ENCODE data around the gene MYADML2. TPM values are rescaled to one million over a fixed set of nuclear protein-coding genes. Genes with fewer than 3 reads are reported as not detected.

Gene MYADML2
- total and polyA plus RNA-seq, 11 donors: 0.19 to 11.2 (median 3.9) TPM

GRCh38 chr17:81903415-81903831, 43.6 kb downstream of the MYADML2 start:
- DNase-seq: peak in 2 of 5 donors; percentile 19 to 40
- Histone ChIP-seq H3K36me3 (peaks cover 0 to 61% (median 24%) of the 10 kb centered on the region in 9 donors), H3K27me3 (peaks cover 0 to 19% (median 0%) of the 10 kb centered on the region in 9 donors), H3K4me3 (no peak overlapping the region), H3K27ac (no peak overlapping the region), H3K4me1 (peaks cover 0 to 15% (median 7%) of the 10 kb centered on the region in 12 donors), H3K9me3 (no peaks in the 10 kb centered on the region)
- 93 to 100% (median 95%) methylated on average over 1 to 10 of the region's 10 CpGs for WGBS, 4 donors
- ATAC-seq: no peak
- no peak for TF ChIP-seq POLR2A (IDR thresholded peaks at IDR 0.05)
- TF ChIP-seq, protein P1, sequence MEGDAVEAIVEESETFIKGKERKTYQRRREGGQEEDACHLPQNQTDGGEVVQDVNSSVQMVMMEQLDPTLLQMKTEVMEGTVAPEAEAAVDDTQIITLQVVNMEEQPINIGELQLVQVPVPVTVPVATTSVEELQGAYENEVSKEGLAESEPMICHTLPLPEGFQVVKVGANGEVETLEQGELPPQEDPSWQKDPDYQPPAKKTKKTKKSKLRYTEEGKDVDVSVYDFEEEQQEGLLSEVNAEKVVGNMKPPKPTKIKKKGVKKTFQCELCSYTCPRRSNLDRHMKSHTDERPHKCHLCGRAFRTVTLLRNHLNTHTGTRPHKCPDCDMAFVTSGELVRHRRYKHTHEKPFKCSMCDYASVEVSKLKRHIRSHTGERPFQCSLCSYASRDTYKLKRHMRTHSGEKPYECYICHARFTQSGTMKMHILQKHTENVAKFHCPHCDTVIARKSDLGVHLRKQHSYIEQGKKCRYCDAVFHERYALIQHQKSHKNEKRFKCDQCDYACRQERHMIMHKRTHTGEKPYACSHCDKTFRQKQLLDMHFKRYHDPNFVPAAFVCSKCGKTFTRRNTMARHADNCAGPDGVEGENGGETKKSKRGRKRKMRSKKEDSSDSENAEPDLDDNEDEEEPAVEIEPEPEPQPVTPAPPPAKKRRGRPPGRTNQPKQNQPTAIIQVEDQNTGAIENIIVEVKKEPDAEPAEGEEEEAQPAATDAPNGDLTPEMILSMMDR (IDR thresholded peaks at IDR 0.05): no peak
- intact Hi-C loops (cut with DNase I): no loop called here

GRCh38 chr17:81902653-81903414, 44.2 kb downstream of the MYADML2 start:
- Histone ChIP-seq H3K9me3 (no peaks in the 10 kb centered on the region), H3K36me3 (peaks cover 0 to 61% (median 27%) of the 10 kb centered on the region in 9 donors), H3K4me1 (peaks cover 0 to 15% (median 7%) of the 10 kb centered on the region in 12 donors), H3K27me3 (peaks cover 0 to 19% (median 0%) of the 10 kb centered on the region in 9 donors), H3K4me3 (peak overlapping the region in 10 of 12 donors; percentile 23 to 49 (median 42)), H3K27ac (no peak overlapping the region)
- ATAC-seq: peak in 1 of 4 donors; percentile 1
- TF ChIP-seq, protein P1 (IDR thresholded peaks at IDR 0.05): no peak
- no peak for TF ChIP-seq POLR2A (IDR thresholded peaks at IDR 0.05)
- 42 to 75% (median 55%) methylated on average over 10 to 47 of the region's 47 CpGs for WGBS, 4 donors
- DNase-seq: peak in 3 of 5 donors; percentile 19 to 40 (median 26)
- intact Hi-C loops (cut with DNase I): no loop called here

GRCh38 chr17:81902023-81902652, 44.9 kb downstream of the MYADML2 start, which contains the start of gene NPB:
TSS of gene NPB (plus strand) at chr17:81902238. CDS start at chr17:81902278, 40 bp downstream.
- H3K9me3 ChIP-seq: no peaks in the 10 kb centered on the region
- peaks cover 0 to 62% (median 34%) of the 10 kb centered on the region in 9 donors for H3K36me3 ChIP-seq
- H3K4me1 ChIP-seq: peaks cover 0 to 15% (median 7%) of the 10 kb centered on the region in 12 donors
- DNase-seq: peak in 2 of 5 donors; percentile 30 to 66
- H3K27ac ChIP-seq: peak within 1 kb of the TSS in 1 of 12 donors; percentile 25
- peak in 3 of 4 donors; percentile 38 to 75 (median 55) for ATAC-seq
- peaks cover 0 to 19% (median 0%) of the 10 kb centered on the region in 9 donors for H3K27me3 ChIP-seq
- peak within 1 kb of the TSS in 10 of 12 donors; percentile 23 to 49 (median 42) for H3K4me3 ChIP-seq
- intact Hi-C loops (cut with DNase I): no loop called here
- TF ChIP-seq, protein P1 (IDR thresholded peaks at IDR 0.05): no peak
- TF ChIP-seq POLR2A (IDR thresholded peaks at IDR 0.05): no peak
- WGBS, 4 donors: 1 to 2% methylated on average over 79 of the region's 79 CpGs; no CpG with 5 or more reads in 2 of the 4 donors
